Activated CD4-positive, alpha-beta T cell treated with anti-CD3 and anti-CD28 coated beads, Interleukin-2, amount 50 U/mL, for 16 hours (primary cell): ENCODE measurements around the gene KCNIP2.

ENCODE experiments used
- DNase-seq: peaks from one replicate; pipeline ENCODE4 v3.0.0-alpha.2; 2020

Gene KCNIP2

GRCh38 chr10:101843032-101844021 is at the start of gene KCNIP2:
Gene KCNIP2 (minus strand): TSS chr10:101843800. CDS start chr10:101843568, 232 bp downstream.
- DNase-seq, result peak; percentile 18

- DNase-seq, result no peak
Measured at GRCh38 chr10:101892782-101893391, 49.3 kb upstream of the KCNIP2 start.

GRCh38 chr10:101889256-101890210 is 45.9 kb upstream of the KCNIP2 start:
- DNase-seq, result peak; percentile 71

GRCh38 chr10:101888251-101888949 is 44.8 kb upstream of the KCNIP2 start:
- DNase-seq, result no peak

- DNase-seq, result no peak
Measured at GRCh38 chr10:101887775-101888174, 44.2 kb upstream of the KCNIP2 start.

- no peak for DNase-seq
Measured at GRCh38 chr10:101886521-101887312, 43.1 kb upstream of the KCNIP2 start.

GRCh38 chr10:101881036-101881774 is 37.6 kb upstream of the KCNIP2 start:
- no peak for DNase-seq

GRCh38 chr10:101880232-101880573 is 36.6 kb upstream of the KCNIP2 start:
- no peak for DNase-seq

GRCh38 chr10:101879456-101880231 is 36.0 kb upstream of the KCNIP2 start:
- no peak for DNase-seq

GRCh38 chr10:101878869-101879268 is 35.3 kb upstream of the KCNIP2 start:
- DNase-seq, result no peak

GRCh38 chr10:101875068-101875688 is 31.6 kb upstream of the KCNIP2 start:
- DNase-seq, result no peak

GRCh38 chr10:101874252-101874651 is 30.7 kb upstream of the KCNIP2 start:
- DNase-seq, result no peak

- no peak for DNase-seq
Measured at GRCh38 chr10:101867931-101868330, 24.3 kb upstream of the KCNIP2 start.

- DNase-seq, result no peak
Measured at GRCh38 chr10:101859530-101859929, 15.9 kb upstream of the KCNIP2 start.

GRCh38 chr10:101858723-101859500 is 15.3 kb upstream of the KCNIP2 start:
- peak; percentile 74 for DNase-seq

GRCh38 chr10:101857802-101858476 is 14.3 kb upstream of the KCNIP2 start:
- no peak for DNase-seq

- DNase-seq, result no peak
Measured at GRCh38 chr10:101856626-101857025, 13.0 kb upstream of the KCNIP2 start.
